Left lung (tissue), 10 donors: Measurements from ENCODE around the gene FAM118B. TPM values are rescaled to one million over a fixed set of nuclear protein-coding genes. Genes with fewer than 3 reads are reported as not detected.

Experiments
- ATAC-seq: fragments of 200-7000 bp; cut with Tn5 transposase; one replicate; pipeline ENCODE4 v1.9.1; 2020; ENCODE audit warnings: moderate library complexity
- DNase-seq, 4 donors: peaks; one replicate each; pipeline ENCODE4 v3.0.0-alpha.2; 2013 to 2020
- H3K27ac ChIP-seq, 2 donors: fragments of 200-600 bp; sonication (generic) in 1 of 2; one replicate each; pipeline versions ENCODE4 v1.5.0 to v1.8.0; 2020 to 2021
- H3K27me3 ChIP-seq, 2 donors: fragments of 200-600 bp; sonication (generic) in 1 of 2; one replicate each; pipeline versions ENCODE4 v1.5.0 to v1.8.0; 2020 to 2021
- H3K36me3 ChIP-seq, 2 donors: fragments of 200-600 bp; sonication (generic) in 1 of 2; one replicate each; pipeline versions ENCODE4 v1.5.0 to v1.8.0; 2020 to 2021
- H3K4me1 ChIP-seq, 2 donors: fragments of 200-600 bp; one replicate each; pipeline ENCODE4 v1.8.0; 2021
- H3K4me3 ChIP-seq, 2 donors: fragments of 200-600 bp; sonication (generic) in 1 of 2; one replicate each; pipeline versions ENCODE4 v1.5.0 to v1.8.0; 2020 to 2021; ENCODE audit warnings: mild to moderate bottlenecking in 1 of 2
- H3K9me3 ChIP-seq, 2 donors: fragments of 200-600 bp; sonication (generic) in 1 of 2; one replicate each; pipeline versions ENCODE4 v1.5.0 to v1.8.0; 2020 to 2021
- CTCF ChIP-seq, 2 donors: fragments of 200-600 bp; sonication (generic) in 1 of 2; IDR thresholded peaks; one replicate each; pipeline versions ENCODE4 v1.5.0 to v1.8.0; 2021; ENCODE audit warnings: antibody characterized with exemption in 2 of 2
- intact Hi-C, 2 donors: fragments of 100-400 bp; cut with DNase I; formaldehyde crosslinking; loops; one replicate each; pipeline versions ENCODE4 v1.11.2 to v1.14.2; 2022
- polyA plus RNA-seq, 6 donors: library from polyadenylated mRNA; unstranded; fragments of 120-200 nt; gene quantifications; one replicate each; pipeline ENCODE4 v1.2.1, GENCODE V29; 2013; ENCODE audit not compliant: insufficient read length in 6 of 6
- total RNA-seq, 2 donors: library from RNA; stranded (reverse); fragmentation: NEBNext Ultra II Directional; extraction: Animal tissue kit (Norgen Biotek cat#: 25700); gene quantifications; one replicate each; pipeline ENCODE4 v1.2.1, GENCODE V29; 2021
- donor health status: DM: no; HTN: yes; CAD: no.
- donor health status: DM: no; HTN: no; CAD: no.

The FAM118B gene
- total and polyA plus RNA-seq, 8 donors, result 23.7 to 34.9 (median 28.5) TPM

- ATAC-seq (no peak), DNase-seq (no peak)
- Histone ChIP-seq H3K36me3 (peaks cover 0 to 44% of the 10 kb centered on the region in 2 donors), H3K27ac (no peak overlapping the region), H3K4me1 (no peaks in the 10 kb centered on the region), H3K9me3 (no peaks in the 10 kb centered on the region), H3K27me3 (no peaks in the 10 kb centered on the region), H3K4me3 (no peak overlapping the region)
- intact Hi-C loops, result no loop called here
- no peak for TF ChIP-seq CTCF (IDR thresholded peaks at IDR 0.05)
Observed at GRCh38 chr11:126189109-126189929, 22.3 kb upstream of the FAM118B start.

GRCh38 chr11:126190792-126191191 lies 20.8 kb upstream of the FAM118B start:
- Histone ChIP-seq H3K27ac (no peak overlapping the region), H3K4me3 (no peak overlapping the region), H3K36me3 (peaks cover 0 to 52% of the 10 kb centered on the region in 2 donors), H3K27me3 (no peaks in the 10 kb centered on the region), H3K9me3 (no peaks in the 10 kb centered on the region), H3K4me1 (no peaks in the 10 kb centered on the region)
- no peak for DNase-seq
- TF ChIP-seq CTCF (IDR thresholded peaks at IDR 0.05), result no peak
- intact Hi-C loops, result loop anchor here (5.0 to 10.0 kb wide), 2 partner anchors 256 to 263 kb away; no protein-coding TSS in a partner anchor
- ATAC-seq, result no peak

GRCh38 chr11:126191379-126192073 lies 20.1 kb upstream of the FAM118B start:
- no peaks in the 10 kb centered on the region for H3K27me3 ChIP-seq
- TF ChIP-seq CTCF (IDR thresholded peaks at IDR 0.05), result no peak
- peaks cover 0 to 58% of the 10 kb centered on the region in 2 donors for H3K36me3 ChIP-seq
- H3K4me3 ChIP-seq, result no peak overlapping the region
- H3K9me3 ChIP-seq, result no peaks in the 10 kb centered on the region
- DNase-seq (no peak), ATAC-seq (no peak)
- no peak overlapping the region for H3K27ac ChIP-seq
- intact Hi-C loops, result loop anchor here (5.0 to 10.0 kb wide), 2 partner anchors 257 to 264 kb away; no protein-coding TSS in a partner anchor
- H3K4me1 ChIP-seq, result no peaks in the 10 kb centered on the region

- DNase-seq, result no peak
- H3K27ac ChIP-seq, result no peak overlapping the region
- no peak for TF ChIP-seq CTCF (IDR thresholded peaks at IDR 0.05)
- peaks cover 0 to 5% of the 10 kb centered on the region in 2 donors for H3K9me3 ChIP-seq
- H3K4me1 ChIP-seq, result no peaks in the 10 kb centered on the region
- no peak overlapping the region for H3K4me3 ChIP-seq
- H3K36me3 ChIP-seq, result peaks cover 0 to 66% of the 10 kb centered on the region in 2 donors
- intact Hi-C loops, result loop anchor here (5.0 to 10.0 kb wide), 2 partner anchors 258 to 265 kb away; no protein-coding TSS in a partner anchor
- no peaks in the 10 kb centered on the region for H3K27me3 ChIP-seq
- ATAC-seq, result no peak
Observed at GRCh38 chr11:126192361-126192760, 19.2 kb upstream of the FAM118B start.

- TF ChIP-seq CTCF (IDR thresholded peaks at IDR 0.05), result no peak
- intact Hi-C loops, result loop anchor here (5.0 to 10.0 kb wide), 2 partner anchors 258 to 266 kb away; no protein-coding TSS in a partner anchor
- Histone ChIP-seq H3K27me3 (no peaks in the 10 kb centered on the region), H3K36me3 (peaks cover 0 to 73% of the 10 kb centered on the region in 2 donors), H3K9me3 (peaks cover 0 to 10% of the 10 kb centered on the region in 2 donors), H3K4me3 (no peak overlapping the region), H3K27ac (no peak overlapping the region), H3K4me1 (no peaks in the 10 kb centered on the region)
- DNase-seq (no peak), ATAC-seq (no peak)
Observed at GRCh38 chr11:126193038-126193478, 18.5 kb upstream of the FAM118B start.
